Measurements from ENCODE around the gene ENAM. TPM values are rescaled to one million over a fixed set of nuclear protein-coding genes. Genes with fewer than 3 reads are reported as not detected.

Gene ENAM
- total and polyA plus RNA-seq, 9 of the 15 experiments (the other 6 are each of a cell fraction or from before 2014, with no cell fraction given): 0.04 to 0.09 (median 0.04) TPM; not detected in 6

DNA sequence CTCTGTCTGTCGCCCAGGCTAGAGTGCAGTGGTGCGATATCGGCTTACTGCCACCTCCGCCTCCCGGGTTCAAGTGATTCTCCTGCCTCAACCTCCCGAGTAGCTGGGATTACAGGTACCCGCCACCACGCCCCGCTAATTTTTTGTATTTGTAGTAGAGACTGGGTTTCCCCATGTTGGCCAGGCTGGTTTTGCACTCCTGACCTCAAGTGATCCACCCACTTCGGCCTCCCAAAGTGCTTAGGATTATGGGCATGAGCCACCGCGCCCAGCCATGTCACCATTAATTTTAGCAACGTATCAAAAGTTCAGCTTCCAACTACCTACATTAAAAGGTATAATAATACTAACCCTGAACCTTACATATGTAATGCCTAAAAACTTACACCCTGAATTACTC is 58.8 kb downstream of the ENAM start (continued):
- TF ChIP-seq, protein P1, sequence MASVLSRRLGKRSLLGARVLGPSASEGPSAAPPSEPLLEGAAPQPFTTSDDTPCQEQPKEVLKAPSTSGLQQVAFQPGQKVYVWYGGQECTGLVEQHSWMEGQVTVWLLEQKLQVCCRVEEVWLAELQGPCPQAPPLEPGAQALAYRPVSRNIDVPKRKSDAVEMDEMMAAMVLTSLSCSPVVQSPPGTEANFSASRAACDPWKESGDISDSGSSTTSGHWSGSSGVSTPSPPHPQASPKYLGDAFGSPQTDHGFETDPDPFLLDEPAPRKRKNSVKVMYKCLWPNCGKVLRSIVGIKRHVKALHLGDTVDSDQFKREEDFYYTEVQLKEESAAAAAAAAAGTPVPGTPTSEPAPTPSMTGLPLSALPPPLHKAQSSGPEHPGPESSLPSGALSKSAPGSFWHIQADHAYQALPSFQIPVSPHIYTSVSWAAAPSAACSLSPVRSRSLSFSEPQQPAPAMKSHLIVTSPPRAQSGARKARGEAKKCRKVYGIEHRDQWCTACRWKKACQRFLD (CRISPR knock-in tag; IDR thresholded peaks at IDR 0.05): 0 out of 2 replicates have a peak, but pooled peaks have one; percentile 53

DNA sequence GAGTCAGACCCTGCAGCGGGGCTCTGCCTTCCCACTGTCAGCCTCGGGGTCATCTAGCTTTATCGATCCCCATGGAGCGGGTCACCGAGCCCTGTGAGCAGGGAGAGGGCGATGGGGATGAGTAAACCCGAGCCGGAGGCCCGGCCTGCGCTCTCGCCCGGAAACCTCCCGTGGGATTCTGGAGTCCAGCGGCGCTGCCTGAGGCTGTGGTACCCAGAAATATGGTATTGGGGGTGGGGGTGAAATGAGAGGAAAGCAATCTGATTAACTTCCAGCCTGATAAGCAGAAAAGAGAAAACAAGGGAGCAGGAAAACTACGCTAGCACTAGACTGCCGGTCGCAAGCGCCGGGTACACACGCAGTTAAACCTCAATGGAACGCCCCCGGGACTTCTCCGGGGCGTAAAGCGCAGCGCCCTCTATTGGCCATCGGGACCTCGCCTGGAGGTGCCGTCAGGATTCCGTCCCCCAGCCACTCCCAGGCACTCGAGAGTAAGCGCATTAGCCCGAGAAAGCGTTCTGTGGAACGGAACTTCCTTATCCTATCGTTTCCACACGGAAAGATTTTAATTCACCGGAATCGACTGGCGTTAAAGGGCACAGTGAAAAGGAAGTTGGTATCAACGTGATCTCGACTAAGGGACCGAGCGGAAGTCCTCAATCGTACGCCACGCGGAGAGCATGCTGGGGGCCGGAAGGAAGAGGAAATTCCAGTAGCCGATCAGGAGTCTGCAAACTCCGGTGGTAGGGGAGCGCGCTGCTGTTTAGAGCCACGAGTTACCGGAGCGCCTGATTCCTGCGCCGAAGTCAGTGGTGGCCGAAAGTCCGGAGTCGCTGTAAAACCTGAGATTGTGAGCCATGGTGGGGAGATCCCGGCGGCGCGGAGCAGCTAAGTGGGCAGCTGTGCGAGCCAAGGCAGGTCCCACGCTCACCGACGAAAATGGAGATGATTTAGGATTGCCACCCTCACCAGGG is 59.6 kb downstream of the ENAM start, which contains the start of gene UTP3:
TSS of gene UTP3 (plus strand) at position 712 of the 974 bp plus-strand sequence. CDS start at position 858, 146 bp downstream.
- DNase-seq (ENCODE audit: extremely low read depth in 1 of 4, low spot score in 3 of 4) (peak; percentile 81 to 97 (median 87)), ATAC-seq (peak; percentile 96), FAIRE-seq (peak; percentile 98)
- H3K9ac ChIP-seq (ENCODE audit: insufficient read depth in 1 of 2, low read depth in 2 of 2, low read length in 2 of 2): peak within 1 kb of the TSS; percentile 90 to 96
- peak within 1 kb of the TSS; percentile 96 for H2AFZ ChIP-seq (ENCODE audit: low read depth, low read length)
- peak within 1 kb of the TSS; percentile 100 for H3K4me2 ChIP-seq (ENCODE audit: insufficient read depth, low read length)
- under 1% methylated on average over 70 of the region's 70 CpGs for WGBS (ENCODE audit: insufficient coverage, low coverage, missing lambda C conversion rate)
- ChIA-PET POLR2A (interaction anchor here (0.7 to 2.4 kb wide), 5 partner anchors 9 to 26 kb away, joined by 3 to 15 read pairs (median 4); no protein-coding TSS in a partner anchor), CTCF (ENCODE audit: low intra/inter-chr PET ratio) (interaction anchor here (0.7 kb wide), 1 partner anchor 238 kb away, joined by 5 read pairs; no protein-coding TSS in a partner anchor)
- no peaks in the 10 kb centered on the region for H3K27me3 ChIP-seq (ENCODE audit: control insufficient read depth in 2 of 2, insufficient read depth in 2 of 2, low read length in 2 of 2)
- in situ Hi-C loops (cut with MboI) (no loop called here), intact Hi-C loops (cut with micrococcal nuclease) (loop anchor here (1.0 to 5.0 kb wide), 2 partner anchors 17 to 36 kb away; no protein-coding TSS in a partner anchor)
- H3K36me3 ChIP-seq (ENCODE audit: control insufficient read depth, insufficient read depth, low read length): peaks cover 24% of the 10 kb centered on the region
- no peaks in the 10 kb centered on the region for H3K9me3 ChIP-seq (replicated peaks; ENCODE audit: control insufficient read depth, insufficient read depth, low read depth, low read length)
- BruUV-seq (replicated peaks): TSS peak; percentile 99
- no peaks in the 10 kb centered on the region for H3K9me1 ChIP-seq (ENCODE audit: control insufficient read depth, insufficient read depth, low read length)
- peak within 1 kb of the TSS; percentile 82 for H3K27ac ChIP-seq (ENCODE audit: extremely low read depth, low read depth, low read length)
- H4K20me1 ChIP-seq (replicated peaks; ENCODE audit: control insufficient read depth, insufficient read depth, low read length): peaks cover 14% of the 10 kb centered on the region; the same call in 1 of the 2 replicates
- H3K4me1 ChIP-seq (replicated peaks in 1 of 2; ENCODE audit: control insufficient read depth in 2 of 2, insufficient read depth in 2 of 2, low read length in 2 of 2): peaks cover 7 to 12% of the 10 kb centered on the region in 2 experiments
- peaks cover 42% of the 10 kb centered on the region for H3K79me2 ChIP-seq (ENCODE audit: control insufficient read depth, insufficient read depth, low read length)
- peak within 1 kb of the TSS; percentile 76 for H3K4me3 ChIP-seq
- TF ChIP-seq, protein P2, sequence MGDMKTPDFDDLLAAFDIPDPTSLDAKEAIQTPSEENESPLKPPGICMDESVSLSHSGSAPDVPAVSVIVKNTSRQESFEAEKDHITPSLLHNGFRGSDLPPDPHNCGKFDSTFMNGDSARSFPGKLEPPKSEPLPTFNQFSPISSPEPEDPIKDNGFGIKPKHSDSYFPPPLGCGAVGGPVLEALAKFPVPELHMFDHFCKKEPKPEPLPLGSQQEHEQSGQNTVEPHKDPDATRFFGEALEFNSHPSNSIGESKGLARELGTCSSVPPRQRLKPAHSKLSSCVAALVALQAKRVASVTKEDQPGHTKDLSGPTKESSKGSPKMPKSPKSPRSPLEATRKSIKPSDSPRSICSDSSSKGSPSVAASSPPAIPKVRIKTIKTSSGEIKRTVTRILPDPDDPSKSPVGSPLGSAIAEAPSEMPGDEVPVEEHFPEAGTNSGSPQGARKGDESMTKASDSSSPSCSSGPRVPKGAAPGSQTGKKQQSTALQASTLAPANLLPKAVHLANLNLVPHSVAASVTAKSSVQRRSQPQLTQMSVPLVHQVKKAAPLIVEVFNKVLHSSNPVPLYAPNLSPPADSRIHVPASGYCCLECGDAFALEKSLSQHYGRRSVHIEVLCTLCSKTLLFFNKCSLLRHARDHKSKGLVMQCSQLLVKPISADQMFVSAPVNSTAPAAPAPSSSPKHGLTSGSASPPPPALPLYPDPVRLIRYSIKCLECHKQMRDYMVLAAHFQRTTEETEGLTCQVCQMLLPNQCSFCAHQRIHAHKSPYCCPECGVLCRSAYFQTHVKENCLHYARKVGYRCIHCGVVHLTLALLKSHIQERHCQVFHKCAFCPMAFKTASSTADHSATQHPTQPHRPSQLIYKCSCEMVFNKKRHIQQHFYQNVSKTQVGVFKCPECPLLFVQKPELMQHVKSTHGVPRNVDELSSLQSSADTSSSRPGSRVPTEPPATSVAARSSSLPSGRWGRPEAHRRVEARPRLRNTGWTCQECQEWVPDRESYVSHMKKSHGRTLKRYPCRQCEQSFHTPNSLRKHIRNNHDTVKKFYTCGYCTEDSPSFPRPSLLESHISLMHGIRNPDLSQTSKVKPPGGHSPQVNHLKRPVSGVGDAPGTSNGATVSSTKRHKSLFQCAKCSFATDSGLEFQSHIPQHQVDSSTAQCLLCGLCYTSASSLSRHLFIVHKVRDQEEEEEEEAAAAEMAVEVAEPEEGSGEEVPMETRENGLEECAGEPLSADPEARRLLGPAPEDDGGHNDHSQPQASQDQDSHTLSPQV (IDR thresholded peaks at IDR 0.05): peak; percentile 65; the same call in 1 of the 2 replicates
- TF ChIP-seq FOXA3 (CRISPR knock-in tag; conservative IDR thresholded peaks at IDR 0.05 in 1 of 2, IDR thresholded peaks at IDR 0.05 in 1 of 2): no peak
- TF ChIP-seq HOXB6 (CRISPR knock-in tag; IDR thresholded peaks at IDR 0.05; ENCODE audit: borderline replicate concordance): no peak
- TF ChIP-seq ZNF75A (CRISPR knock-in tag; IDR thresholded peaks at IDR 0.05): no peak
- no peak for TF ChIP-seq ELK3 (CRISPR knock-in tag; IDR thresholded peaks at IDR 0.05)
- peak; percentile 82 for TF ChIP-seq JUND (IDR thresholded peaks at IDR 0.05; ENCODE audit: borderline replicate concordance, low read depth, low read length)
- TF ChIP-seq JUND (tag; IDR thresholded peaks at IDR 0.05; ENCODE audit: borderline replicate concordance, low read depth, low read length): 0 out of 3 replicates have a peak, but pooled peaks have one; percentile 53
- no peak for TF ChIP-seq IRF2 (CRISPR knock-in tag; IDR thresholded peaks at IDR 0.05)
- peak; percentile 81 for TF ChIP-seq KLF13 (tag; IDR thresholded peaks at IDR 0.05; ENCODE audit: borderline replicate concordance, low read depth)

Data from K562 (cell line).